Measurements from ENCODE around the gene NPM3.
"Not testable (repeated sequence)": the region's sequence is repeated elsewhere in the genome, so short reads cannot be mapped to it uniquely, and the experiment has no call there.

Gene NPM3

DNA sequence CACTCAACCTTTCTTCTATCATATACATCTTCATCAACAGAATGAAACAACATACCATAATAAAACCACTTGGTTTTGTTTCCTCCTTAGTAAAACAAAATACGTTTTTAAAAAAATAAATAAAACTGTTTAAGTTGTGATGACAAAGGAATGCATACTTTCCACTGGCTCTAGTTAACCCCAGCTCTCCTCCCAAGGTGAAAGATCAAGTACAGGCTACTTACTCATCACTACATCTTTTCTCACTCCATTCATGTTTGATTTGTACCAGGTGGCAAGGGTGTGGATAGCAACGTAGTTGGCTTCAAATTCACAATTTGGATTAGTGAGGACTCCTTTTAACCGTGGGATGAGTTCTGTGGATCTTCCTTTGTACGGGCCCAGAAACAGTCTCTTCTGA, 20.3 kb upstream of the NPM3 start:
- no peak for DNase-seq (ENCODE audit: low spot score)

- DNase-seq (ENCODE audit: low spot score) = no peak
These were observed 14.3 kb upstream of the NPM3 start for GRCh38 chr10:101797403-101798059.

GRCh38 chr10:101793526-101793925, 10.3 kb upstream of the NPM3 start:
- no peak for DNase-seq (ENCODE audit: low spot score)

DNA sequence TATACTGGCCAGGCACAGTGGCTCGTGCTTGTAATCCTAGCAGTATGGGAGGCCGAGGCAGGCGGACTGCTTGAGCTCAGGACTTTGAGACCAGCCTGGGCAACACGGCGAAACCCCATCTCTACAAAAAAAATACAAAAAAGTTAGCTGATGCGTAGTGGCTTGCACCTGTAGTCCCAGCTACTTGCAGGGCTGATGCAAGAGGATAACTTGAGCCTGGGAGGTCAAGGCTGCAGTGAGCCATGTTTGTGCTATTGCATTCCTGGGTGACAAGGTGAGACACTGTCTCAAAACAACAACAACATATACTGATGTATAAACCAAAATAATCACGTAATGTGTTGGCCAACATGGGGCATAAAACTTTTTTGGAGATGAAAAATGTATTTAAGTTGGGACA, 6.4 kb upstream of the NPM3 start:
- DNase-seq (ENCODE audit: low spot score) = no peak

- not testable (repeated sequence) for DNase-seq (ENCODE audit: low spot score)
These were observed 6.0 kb upstream of the NPM3 start for GRCh38 chr10:101789231-101789630.

GRCh38 chr10:101785801-101786200, 2.6 kb upstream of the NPM3 start:
- DNase-seq (ENCODE audit: low spot score) = no peak

DNA sequence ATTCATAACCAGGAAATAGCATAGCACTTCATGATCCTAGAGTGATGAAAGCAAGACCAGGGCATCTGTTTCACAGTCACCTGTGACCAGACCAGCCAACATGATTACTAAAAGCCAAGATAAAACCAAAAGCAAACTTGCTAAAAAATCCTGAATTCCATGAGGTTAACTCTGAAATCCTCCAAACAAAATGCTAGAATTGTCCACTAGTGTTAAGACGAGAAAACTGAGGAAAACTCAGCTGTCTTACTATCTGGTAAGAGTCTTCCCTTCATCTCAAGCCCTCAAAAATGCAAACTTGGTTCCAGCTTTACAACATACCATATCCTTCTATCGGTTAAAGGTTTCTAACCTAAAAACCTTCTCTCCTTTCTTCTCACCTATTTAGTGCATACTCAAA, 1.3 kb upstream of the NPM3 start:
- no peak for DNase-seq (ENCODE audit: low spot score)

- DNase-seq (ENCODE audit: low spot score) = peak; percentile 54
These were observed 481 bp upstream of the NPM3 start for GRCh38 chr10:101783736-101784118.

DNA sequence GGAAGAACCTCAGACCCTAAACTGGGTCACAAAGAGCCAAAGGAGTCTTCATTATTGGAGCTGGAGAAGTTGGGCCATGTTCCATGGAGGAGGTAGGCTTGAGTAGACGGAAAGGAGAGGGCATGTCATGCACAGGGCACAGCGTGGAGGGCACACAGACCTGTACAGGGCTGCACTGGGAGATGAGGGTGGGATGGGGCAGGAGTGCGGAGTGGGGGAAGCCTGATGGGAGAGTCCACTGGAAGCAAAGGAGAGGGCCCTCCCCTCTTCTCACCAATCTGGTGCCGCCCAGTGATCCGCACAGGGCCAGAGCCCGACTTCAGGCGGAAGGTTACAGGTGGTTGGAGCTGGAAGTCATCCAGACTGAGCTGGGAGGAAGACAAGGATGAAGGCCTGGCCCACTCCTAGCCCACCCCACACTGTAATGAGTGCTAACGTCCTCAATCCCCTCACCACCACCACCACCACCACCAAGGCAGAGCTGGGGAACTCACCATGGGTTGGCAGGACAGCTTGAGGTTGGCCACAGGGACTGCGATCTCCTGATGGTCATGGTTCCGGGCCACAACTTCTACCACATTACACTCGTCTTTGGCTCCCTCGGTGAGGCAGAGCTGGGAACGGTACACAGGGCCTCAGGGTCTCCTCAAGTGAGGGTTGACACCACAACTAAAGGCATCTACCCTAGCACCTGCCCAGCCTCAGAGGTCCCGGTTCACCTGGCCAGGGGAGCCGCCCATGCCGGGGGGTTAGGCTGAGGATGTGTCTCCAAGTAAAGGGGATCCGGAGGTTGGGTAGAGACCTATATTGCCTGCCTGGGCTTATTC, 1.0 kb downstream of the NPM3 start:
- DNase-seq (ENCODE audit: low spot score) = peak; percentile 29

DNA sequence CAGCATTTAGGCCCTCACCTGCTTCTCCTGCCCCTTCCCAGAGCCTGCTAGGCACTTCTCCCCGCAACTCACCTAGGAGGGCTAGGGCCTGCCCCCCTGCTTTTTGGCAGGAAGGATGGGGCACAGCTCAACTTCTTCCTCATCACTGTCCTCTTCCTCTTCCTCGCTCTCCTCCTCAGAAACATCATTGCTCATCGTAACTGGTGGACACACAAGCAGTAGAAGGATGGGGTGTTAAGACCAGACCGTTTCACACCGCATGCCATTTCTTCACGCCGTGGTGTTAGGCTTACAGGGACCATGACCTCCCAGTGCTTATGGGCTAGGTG, 1.6 kb downstream of the NPM3 start:
- DNase-seq (ENCODE audit: low spot score) = no peak

- DNase-seq (ENCODE audit: low spot score) = peak; percentile 77
These were observed 2.2 kb downstream of the NPM3 start for GRCh38 chr10:101780818-101781654.

DNA sequence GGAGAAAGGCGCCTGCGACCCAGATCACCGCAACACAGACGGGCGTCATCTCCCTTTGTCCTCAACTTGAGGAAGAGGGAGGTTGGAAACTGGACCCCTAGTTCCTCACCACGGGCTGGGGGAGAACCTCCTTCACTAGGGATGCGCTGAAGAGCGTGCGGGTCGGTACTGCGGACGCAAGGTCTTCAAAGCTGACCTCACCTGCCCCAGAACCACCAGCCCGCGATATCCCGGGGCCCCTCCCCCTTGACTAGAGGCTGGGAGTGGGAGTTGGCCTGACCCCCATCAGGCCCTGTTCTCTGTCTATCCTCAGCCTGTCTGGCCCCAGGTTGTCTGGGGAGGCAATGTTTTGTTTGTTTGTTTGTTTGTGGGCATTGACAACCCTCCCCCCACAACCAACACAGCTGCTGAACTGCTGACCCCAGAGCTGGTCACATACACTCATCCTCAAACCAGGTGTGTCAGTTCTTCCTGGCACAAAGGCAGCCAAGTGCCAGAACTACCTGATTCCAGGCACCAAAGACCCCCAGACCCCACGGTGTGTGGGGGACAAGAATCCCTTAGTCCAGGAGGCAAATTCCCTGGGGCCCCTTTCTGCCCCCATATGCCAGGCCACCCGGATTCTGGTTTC, 2.9 kb downstream of the NPM3 start:
- no peak for DNase-seq (ENCODE audit: low spot score)

GRCh38 chr10:101779544-101780186, 3.6 kb downstream of the NPM3 start:
- DNase-seq (ENCODE audit: low spot score) = peak; percentile 41

- DNase-seq (ENCODE audit: low spot score) = no peak
These were observed 4.3 kb downstream of the NPM3 start for GRCh38 chr10:101778781-101779543.

- no peak for DNase-seq (ENCODE audit: low spot score)
These were observed 5.0 kb downstream of the NPM3 start for GRCh38 chr10:101778151-101778780.

DNA sequence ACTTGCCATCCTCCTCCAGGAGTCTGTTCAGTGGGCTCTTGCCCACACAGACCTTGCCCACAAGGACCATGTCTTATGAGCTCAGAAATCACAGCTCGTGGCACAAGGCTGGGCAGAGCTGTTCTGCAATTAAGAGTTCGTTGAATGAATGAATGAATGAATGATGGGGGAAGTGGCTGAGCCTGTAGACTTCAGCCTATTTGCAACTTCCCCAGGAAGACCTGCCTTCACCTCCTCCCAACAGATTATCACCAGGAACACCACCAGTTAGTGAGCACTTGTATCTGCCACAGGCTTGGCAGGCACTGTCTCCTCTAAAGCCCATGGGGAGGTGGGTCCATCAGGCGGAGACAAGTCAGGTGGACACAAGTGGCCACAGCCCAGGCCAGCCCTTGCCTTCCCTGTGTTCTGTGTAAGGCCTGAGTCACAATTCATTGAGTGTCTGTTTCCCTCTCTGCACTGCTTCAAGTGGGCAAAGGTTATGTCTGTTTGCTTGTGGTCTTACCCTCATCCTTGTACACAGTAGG, 5.6 kb downstream of the NPM3 start:
- DNase-seq (ENCODE audit: low spot score) = no peak

DNA sequence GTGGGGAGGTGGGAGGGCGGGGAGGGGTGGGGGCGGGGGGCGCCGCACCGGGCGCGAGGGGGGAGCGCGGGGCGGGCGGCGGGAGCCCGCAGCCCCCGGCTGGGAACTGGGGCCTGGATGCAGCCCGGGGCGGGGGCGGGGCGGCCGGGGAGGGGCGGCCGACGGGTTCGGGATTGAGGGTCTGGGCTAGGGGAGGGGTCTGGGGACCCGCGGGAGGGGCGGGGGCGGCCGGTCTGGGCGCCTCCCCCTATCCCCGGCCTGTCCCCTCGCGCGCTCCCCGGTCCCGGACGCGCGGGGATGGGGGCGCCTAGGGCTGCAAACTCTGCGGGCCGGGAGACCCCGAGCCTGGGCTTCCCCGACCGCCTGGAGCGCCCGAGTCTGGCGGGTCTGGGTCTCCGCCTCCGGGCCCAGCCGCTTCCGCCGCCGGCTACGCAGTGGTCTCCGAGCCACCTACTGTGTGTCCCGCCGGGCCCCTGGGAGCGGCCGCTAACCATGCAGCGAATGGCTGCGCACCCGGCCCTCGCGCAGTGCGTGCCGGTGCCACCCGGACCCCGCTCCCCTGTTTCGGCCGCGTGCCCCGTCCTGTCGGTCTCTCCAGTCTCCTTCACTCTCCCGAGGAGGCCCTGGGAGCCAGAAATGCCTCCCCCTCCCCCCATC, 7.0 kb downstream of the NPM3 start:
- DNase-seq (ENCODE audit: low spot score) = no peak

DNA sequence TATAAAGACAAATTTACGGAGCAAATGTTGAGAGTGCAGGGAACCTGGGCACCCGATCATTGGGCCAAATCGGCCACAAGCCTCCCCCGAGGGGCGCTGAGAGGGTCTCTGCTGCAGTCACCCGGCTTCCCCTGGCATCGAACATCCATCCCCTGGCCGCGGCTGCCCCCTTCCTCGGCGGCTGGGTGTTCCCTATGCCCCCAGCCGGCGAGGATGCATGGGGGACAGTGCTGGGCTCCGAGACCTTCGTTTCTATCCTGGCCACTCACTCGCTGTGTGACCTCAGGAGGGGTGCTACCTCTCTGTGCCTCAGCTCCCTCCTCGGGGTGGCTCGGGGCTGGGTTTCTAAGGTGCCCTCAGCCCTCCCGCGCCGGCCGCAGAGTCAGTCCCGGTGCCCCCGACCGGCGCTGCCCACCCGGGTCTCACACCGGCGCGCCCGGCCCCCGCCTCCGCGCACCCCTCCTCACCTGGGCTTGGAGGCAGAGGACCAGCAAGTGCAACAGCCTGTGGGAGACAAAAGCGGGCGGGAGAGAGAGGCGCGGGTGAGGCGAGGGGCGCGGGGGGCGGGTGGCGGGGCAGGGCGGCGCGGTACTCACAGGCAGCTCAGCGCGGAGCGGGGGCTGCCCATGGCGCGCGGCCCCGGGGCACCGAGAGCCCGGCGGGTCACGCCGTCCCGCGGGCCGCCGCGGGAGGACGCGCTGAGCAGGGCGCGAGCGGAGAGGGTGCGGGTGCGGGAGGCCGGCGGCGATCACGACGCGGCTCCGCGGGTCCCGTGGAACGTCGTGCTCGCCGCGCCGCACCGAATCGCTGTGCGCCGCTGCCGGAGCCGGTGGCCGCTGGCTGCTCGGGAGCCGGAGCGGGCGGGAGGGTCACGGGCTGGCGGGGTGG, 7.7 kb downstream of the NPM3 start, which contains the start of gene FGF8:
Gene FGF8 (minus strand): TSS at position 842 of the 888 bp plus-strand sequence. CDS start 214 bp downstream, at position 628.
- no peak for DNase-seq (ENCODE audit: low spot score)
